Heart left ventricle (tissue), 16 donors: ENCODE data around the gene ANKRD17. TPM values are rescaled to one million over a fixed set of nuclear protein-coding genes. Genes with fewer than 3 reads are reported as not detected.
"Not testable (repeated sequence)": the region's sequence is repeated elsewhere in the genome, so short reads cannot be mapped to it uniquely, and the experiment has no call there.

Experiments used
- ATAC-seq, 4 donors: fragments of 200-7000 bp; cut with Tn5 transposase; one replicate each; pipeline ENCODE4 v1.9.1; 2020 to 2022; ENCODE audit warnings: moderate library complexity in 4 of 4, mild to moderate bottlenecking in 3 of 4, moderate number of reproducible peaks in 1 of 4
- DNase-seq, 5 donors: peaks; one replicate each; pipeline ENCODE4 v3.0.0-alpha.2; 2020
- H3K27ac ChIP-seq, 12 donors: fragments of 200-600 bp; sonication (generic) in 4 of 12; one replicate each; pipeline versions ENCODE4 v1.5.0 to v1.8.0; 2016 to 2022; ENCODE audit warnings: mild to moderate bottlenecking in 2 of 12
- H3K27me3 ChIP-seq, 9 donors: fragments of 200-600 bp; sonication (generic) in 2 of 9; one replicate each; pipeline versions ENCODE4 v1.5.1 to v1.8.0; 2016 to 2022; ENCODE audit warnings: mild to moderate bottlenecking in 3 of 9
- H3K36me3 ChIP-seq, 9 donors: fragments of 200-600 bp; sonication (generic) in 2 of 9; one replicate each; pipeline versions ENCODE4 v1.5.0 to v1.8.0; 2018 to 2022; ENCODE audit warnings: mild to moderate bottlenecking in 2 of 9
- H3K4me1 ChIP-seq, 12 donors: fragments of 200-600 bp; sonication (generic) in 4 of 12; one replicate each; pipeline versions ENCODE4 v1.5.0 to v1.8.0; 2016 to 2022; ENCODE audit warnings: mild to moderate bottlenecking in 3 of 12
- H3K4me3 ChIP-seq, 12 donors: fragments of 200-600 bp; sonication (generic) in 4 of 12; one replicate each; pipeline versions ENCODE4 v1.5.0 to v1.8.0; 2017 to 2022; ENCODE audit warnings: mild to moderate bottlenecking in 9 of 12, moderate library complexity in 4 of 12
- H3K9me3 ChIP-seq, 12 donors: fragments of 200-600 bp; sonication (generic) in 4 of 12; one replicate each; pipeline versions ENCODE4 v1.5.0 to v1.8.0; 2016 to 2022; ENCODE audit warnings: mild to moderate bottlenecking in 1 of 12
- CTCF ChIP-seq, 12 donors: fragments of 200-600 bp; sonication (generic) in 4 of 12; IDR thresholded peaks; one replicate each; pipeline versions ENCODE4 v1.5.0 to v1.8.0; 2018 to 2022; ENCODE audit warnings: antibody characterized with exemption in 12 of 12, mild to moderate bottlenecking in 5 of 12
- POLR2A ChIP-seq, 2 donors: fragments of 450-650 bp; IDR thresholded peaks; one replicate each; pipeline ENCODE4 v1.6.1; 2017; ENCODE audit warnings: antibody characterized with exemption in 2 of 2, mild to moderate bottlenecking in 2 of 2, moderate library complexity in 2 of 2
- WGBS, 4 donors: extraction: QIAGEN DNeasy Blood & Tissue Kit in 2 of 4; methylation state at CpG; one replicate each; pipeline versions ENCODE4 v1.1.5 to v1.1.7; 2013 to 2018; 5-methylcytosine and 5-hydroxymethylcytosine counted together
- intact Hi-C, 10 donors: fragments of 100-400 bp; cut with DNase I; formaldehyde crosslinking; loops; one replicate each; pipeline versions ENCODE4 v1.11.1 to v1.14.2; 2022
- polyA plus RNA-seq, 2 donors: library from polyadenylated mRNA; stranded (reverse); fragments of 200-250 nt; gene quantifications; one replicate each; pipeline ENCODE4 v1.2.3, GENCODE V29; 2013
- total RNA-seq, 9 donors: library from RNA; depleted of rRNA in 2 of 9; stranded (reverse); fragments of >200 nt in 2 of 9; fragmentation: NEBNext Ultra II Directional in 3 of 9; extraction: Animal tissue kit (Norgen Biotek cat#: 25700) in 3 of 9; gene quantifications; one replicate each; pipeline versions ENCODE4 v1.1.0 to v1.2.4, GENCODE V29; 2016 to 2023
- donor health status: ischemic (EF 13 %, LVEDD 7.1; RV severe dilation, severe dysfunction).
- donor health status: healthy with polysubstance abuse.
- donor health status: DM: no; HTN: yes; CAD: no.
- donor health status: DM: no; HTN: no; CAD: no.
- donor health status: ischemic (EF 25% LVEDD 6.9; RV normal size, moderate dysfunction).
- donor health status: ischemic (EF 25% LVEDD 5.7; RV mildly dilated, moderate dysfunction).
- donor health status: healthy.
- donor health status: DM: yes; HTN: yes; CAD: no.
- donor health status: ischemic (EF 35%, LVEDD 5.7; RV mildly dilated, moderate dysfunction).
- donor health status: nonischemic (EF 11% LVEDD 7.7; RV severe dilation, severe dysfunction).
- donor health status: DM: yes; HTN: yes; CAD: no.
- donor health status: PGD.
- donor health status: ischemic (EF 29% LVEDD 5.4; RV normal size, mild dysfunction).
- donor health status: nonischemic (EF 23%, LVEDD 6.1; RV moderate dilation, normal function).

ANKRD17 gene
- total and polyA plus RNA-seq, 11 donors = 13.0 to 67.1 (median 55.3) TPM

GRCh38 chr4:73206236-73206635 is 52.4 kb downstream of the ANKRD17 start:
- ATAC-seq (no peak), DNase-seq (no peak)
- intact Hi-C loops = no loop called here
- WGBS, 4 donors = 94 to 100% (median 96%) methylated on average over 3 of the region's 3 CpGs
- Histone ChIP-seq H3K36me3 (peaks cover 0 to 3% (median 0%) of the 10 kb centered on the region in 9 donors), H3K4me1 (peaks cover 0 to 20% (median 0%) of the 10 kb centered on the region in 12 donors), H3K27ac (no peak overlapping the region), H3K9me3 (peaks cover 0 to 36% (median 6%) of the 10 kb centered on the region in 12 donors), H3K4me3 (no peak overlapping the region), H3K27me3 (no peaks in the 10 kb centered on the region)
- TF ChIP-seq POLR2A (IDR thresholded peaks at IDR 0.05) = no peak
- TF ChIP-seq CTCF (IDR thresholded peaks at IDR 0.05) = no peak

- no peak for TF ChIP-seq CTCF (IDR thresholded peaks at IDR 0.05)
- TF ChIP-seq POLR2A (IDR thresholded peaks at IDR 0.05) = no peak
- DNase-seq = no peak
- no peaks in the 10 kb centered on the region for H3K27me3 ChIP-seq
- H3K9me3 ChIP-seq = peaks cover 0 to 36% (median 6%) of the 10 kb centered on the region in 12 donors
- H3K4me3 ChIP-seq = no peak overlapping the region
- H3K36me3 ChIP-seq = no peaks in the 10 kb centered on the region
- ATAC-seq = no peak
- no peak overlapping the region for H3K27ac ChIP-seq
- H3K4me1 ChIP-seq = peaks cover 0 to 21% (median 2%) of the 10 kb centered on the region in 12 donors
- intact Hi-C loops = no loop called here
Observed at GRCh38 chr4:73205482-73205881, 53.1 kb downstream of the ANKRD17 start.

DNA sequence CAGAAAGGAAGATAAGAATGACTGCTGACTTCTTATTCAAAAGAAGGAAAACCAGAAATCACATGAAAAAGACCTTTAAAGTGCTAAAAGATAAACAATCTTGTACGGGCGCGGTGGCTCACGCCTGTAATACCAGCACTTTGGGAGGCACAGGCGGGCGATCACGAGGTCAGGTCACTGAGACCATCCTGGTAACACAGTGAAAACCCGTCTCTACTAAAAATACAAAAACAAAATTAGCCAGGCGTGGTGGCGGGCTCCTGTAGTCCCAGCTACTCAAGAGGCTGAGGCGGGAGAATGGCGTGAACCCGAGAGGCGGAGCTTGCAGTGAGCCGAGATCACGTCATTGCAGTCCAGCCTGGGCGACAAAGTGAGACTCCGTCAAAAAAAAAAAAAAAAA is 54.6 kb downstream of the ANKRD17 start:
- Histone ChIP-seq H3K4me1 (peaks cover 0 to 25% (median 2%) of the 10 kb centered on the region in 12 donors), H3K9me3 (peaks cover 0 to 36% (median 6%) of the 10 kb centered on the region in 12 donors)
- H3K27ac ChIP-seq, H3K4me3 ChIP-seq, ATAC-seq, H3K36me3 ChIP-seq, DNase-seq, H3K27me3 ChIP-seq, intact Hi-C loops: not testable (repeated sequence)
- WGBS, 4 donors = 95 to 97% (median 96%) methylated on average over 18 of the region's 18 CpGs

- peaks cover 0 to 28% (median 10%) of the 10 kb centered on the region in 12 donors for H3K4me1 ChIP-seq
- no peak overlapping the region for H3K27ac ChIP-seq
- DNase-seq (no peak), ATAC-seq (no peak)
- peaks cover 0 to 8% (median 0%) of the 10 kb centered on the region in 12 donors for H3K9me3 ChIP-seq
- H3K27me3 ChIP-seq = no peaks in the 10 kb centered on the region
- TF ChIP-seq CTCF (IDR thresholded peaks at IDR 0.05) = no peak
- no peak for TF ChIP-seq POLR2A (IDR thresholded peaks at IDR 0.05)
- intact Hi-C loops = no loop called here
- H3K36me3 ChIP-seq = peaks cover 0 to 5% (median 0%) of the 10 kb centered on the region in 9 donors
- no peak overlapping the region for H3K4me3 ChIP-seq
- WGBS, 4 donors = 98 to 100% (median 100%) methylated on average over 1 of the region's 1 CpG
Observed at GRCh38 chr4:73197220-73197619, 61.4 kb downstream of the ANKRD17 start.

- intact Hi-C loops = no loop called here
- Histone ChIP-seq H3K4me3 (no peak overlapping the region), H3K36me3 (peaks cover 0 to 5% (median 0%) of the 10 kb centered on the region in 9 donors), H3K4me1 (peaks cover 0 to 25% (median 4%) of the 10 kb centered on the region in 12 donors), H3K9me3 (peaks cover 0 to 6% (median 0%) of the 10 kb centered on the region in 12 donors), H3K27ac (no peak overlapping the region), H3K27me3 (no peaks in the 10 kb centered on the region)
- WGBS, 4 donors = 84 to 86% (median 84%) methylated on average over 2 of the region's 2 CpGs
- TF ChIP-seq CTCF (IDR thresholded peaks at IDR 0.05) (no peak), POLR2A (IDR thresholded peaks at IDR 0.05) (no peak)
- DNase-seq = no peak
- ATAC-seq = no peak
Observed at GRCh38 chr4:73194064-73194463, 64.5 kb downstream of the ANKRD17 start.
